ENCODE data around the gene COPB2. TPM values are rescaled to one million over a fixed set of nuclear protein-coding genes. Genes with fewer than 3 reads are reported as not detected.
"Not testable (repeated sequence)": the region's sequence is repeated elsewhere in the genome, so short reads cannot be mapped to it uniquely, and the experiment has no call there.

COPB2 gene
- 84.0 TPM for total RNA-seq

- DNase-seq (ENCODE audit: low spot score in 2 of 2) (peak; percentile 73 to 92), FAIRE-seq (peak; percentile 64)
Observed at GRCh38 chr3:139389552-139390368, at the start of gene COPB2. Gene COPB2, minus strand, starts transcription at chr3:139389647. Its CDS starts 97 bp downstream, at chr3:139389550.

- DNase-seq (ENCODE audit: low spot score in 2 of 2): no peak
- no peak for FAIRE-seq
Observed at GRCh38 chr3:139434764-139435307, 45.4 kb upstream of the COPB2 start.

DNA sequence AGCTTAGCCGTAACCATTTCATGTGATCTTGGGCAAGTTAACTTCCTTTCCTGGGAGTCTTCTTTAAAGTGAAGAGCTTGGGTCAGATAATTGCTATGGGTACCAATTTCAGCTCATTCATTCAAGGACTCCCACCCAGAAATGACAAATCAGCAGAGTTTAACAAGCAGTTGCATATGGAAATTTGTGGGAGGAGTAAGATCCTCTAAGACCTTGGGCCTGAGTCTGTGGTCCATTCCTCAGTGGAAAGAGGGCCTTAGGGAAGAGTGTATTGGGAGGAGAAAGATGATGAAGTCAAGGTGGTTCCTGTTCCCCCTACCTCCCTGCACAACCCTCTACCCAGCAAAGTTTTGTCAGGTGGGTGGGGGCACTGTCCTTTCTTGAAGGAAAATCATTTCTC, 44.8 kb upstream of the COPB2 start:
- DNase-seq (ENCODE audit: low spot score in 2 of 2): no peak
- FAIRE-seq: no peak

DNA sequence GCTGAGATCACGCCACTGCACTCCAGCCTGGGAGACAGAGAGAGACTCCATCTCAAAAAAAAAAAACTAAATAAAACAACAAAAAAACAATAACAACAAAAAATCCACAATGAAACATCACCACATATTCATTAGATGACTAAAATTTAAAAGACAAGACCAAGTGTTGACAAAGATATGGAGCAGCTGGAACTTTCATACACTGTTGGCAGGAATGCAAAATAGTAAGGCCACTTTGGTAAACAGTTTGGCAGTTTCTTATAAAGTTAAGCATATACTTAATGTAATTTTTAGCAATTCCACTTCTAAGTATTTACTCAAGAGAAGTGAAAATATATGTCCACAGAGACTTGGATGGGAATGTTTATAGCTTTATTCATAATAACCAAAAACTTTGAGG, 43.6 kb upstream of the COPB2 start:
- DNase-seq (ENCODE audit: low spot score in 2 of 2) (no peak), FAIRE-seq (no peak)

DNA sequence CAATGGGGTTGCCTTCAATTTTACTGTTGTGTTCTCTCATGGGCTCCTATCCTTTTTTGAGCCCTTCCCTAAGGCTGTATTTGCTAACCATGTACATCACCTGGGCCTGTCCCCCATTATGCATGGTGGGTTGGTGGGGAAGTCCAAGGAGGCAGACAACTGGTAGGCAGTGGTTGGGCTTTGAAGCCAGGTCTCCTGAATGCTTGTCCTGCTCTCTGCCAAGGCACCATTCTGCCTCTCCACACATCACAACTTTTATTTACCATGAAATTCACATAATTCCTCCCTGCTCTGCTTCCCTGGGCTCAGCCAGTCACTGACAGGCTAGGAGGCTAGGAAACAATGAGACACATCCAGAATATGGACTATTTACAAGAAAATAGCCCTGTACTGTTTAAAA, 41.0 kb upstream of the COPB2 start:
- DNase-seq (ENCODE audit: low spot score in 2 of 2) (no peak), FAIRE-seq (no peak)

DNA sequence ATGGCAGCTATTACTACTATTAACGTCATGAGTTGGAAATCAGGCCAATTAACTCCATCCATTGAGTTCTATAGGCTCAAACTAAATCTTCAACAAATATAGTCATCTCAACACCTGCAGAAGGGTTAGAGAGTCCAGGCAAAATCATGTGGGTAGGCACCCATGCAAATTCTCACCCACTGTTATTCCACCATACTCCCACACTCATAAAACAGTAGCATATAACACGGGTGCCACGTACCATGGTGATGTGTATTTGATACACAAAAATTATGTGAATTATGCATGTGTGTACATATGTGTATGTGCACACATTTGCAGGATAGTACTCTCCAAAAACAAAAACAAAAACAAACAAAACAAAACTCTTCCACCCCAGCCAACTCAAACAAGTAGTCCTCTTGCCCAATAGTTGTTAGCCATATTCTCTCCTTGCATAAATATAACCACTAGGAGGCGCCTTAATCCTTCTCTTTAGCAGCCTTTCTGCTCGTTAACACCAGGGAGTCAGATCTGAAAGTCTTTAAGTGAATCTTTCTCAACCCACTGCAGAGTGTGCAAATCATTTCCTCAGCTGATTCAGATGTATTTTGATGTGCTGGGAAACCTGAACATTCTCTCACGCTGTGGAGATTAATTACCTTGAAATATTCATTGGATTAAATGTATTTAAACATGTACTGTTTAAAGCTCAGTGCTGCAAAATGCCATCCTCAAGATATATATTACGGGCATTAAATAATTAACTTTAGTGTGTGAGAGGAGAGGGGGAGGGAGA, 38.0 kb upstream of the COPB2 start:
- FAIRE-seq (peak; percentile 87), DNase-seq (ENCODE audit: low spot score in 2 of 2) (peak; percentile 46 to 66)

DNA sequence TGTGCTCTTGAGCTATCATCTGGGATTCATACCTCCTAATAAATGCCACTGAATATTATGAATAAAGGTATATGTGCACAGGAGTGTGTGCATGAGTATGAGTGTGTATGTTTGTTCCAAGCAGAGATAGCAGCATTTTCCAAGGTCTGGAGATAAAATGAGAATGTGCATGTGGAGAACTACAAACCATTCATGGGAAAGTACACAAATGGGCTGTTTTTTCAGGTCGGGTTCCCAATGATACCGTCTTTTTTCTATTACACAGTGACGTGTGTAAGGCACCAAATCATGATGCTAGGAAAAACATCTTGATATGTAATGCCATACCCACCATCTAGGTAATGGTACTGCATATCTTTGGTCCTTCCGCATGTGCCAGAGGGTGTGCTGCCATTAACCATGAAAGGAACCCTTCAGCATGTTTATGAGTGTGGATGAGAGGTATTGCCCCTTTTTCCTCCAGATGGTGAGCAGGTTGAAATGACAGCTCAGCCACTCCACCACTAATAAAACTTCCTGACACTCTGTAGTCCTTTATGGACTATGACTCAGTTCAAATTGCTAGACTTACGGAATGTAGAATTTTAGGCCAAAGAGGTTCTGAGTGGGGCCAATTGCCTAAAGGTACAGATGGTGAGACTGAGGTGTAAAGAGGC, 36.4 kb upstream of the COPB2 start:
- no peak for DNase-seq (ENCODE audit: low spot score in 2 of 2)
- no peak for FAIRE-seq

- no peak for DNase-seq (ENCODE audit: low spot score in 2 of 2)
- no peak for FAIRE-seq
Observed at GRCh38 chr3:139423232-139423631, 33.8 kb upstream of the COPB2 start.

GRCh38 chr3:139421460-139421859, 32.0 kb upstream of the COPB2 start:
- no peak for FAIRE-seq
- no peak for DNase-seq (ENCODE audit: low spot score in 2 of 2)

DNA sequence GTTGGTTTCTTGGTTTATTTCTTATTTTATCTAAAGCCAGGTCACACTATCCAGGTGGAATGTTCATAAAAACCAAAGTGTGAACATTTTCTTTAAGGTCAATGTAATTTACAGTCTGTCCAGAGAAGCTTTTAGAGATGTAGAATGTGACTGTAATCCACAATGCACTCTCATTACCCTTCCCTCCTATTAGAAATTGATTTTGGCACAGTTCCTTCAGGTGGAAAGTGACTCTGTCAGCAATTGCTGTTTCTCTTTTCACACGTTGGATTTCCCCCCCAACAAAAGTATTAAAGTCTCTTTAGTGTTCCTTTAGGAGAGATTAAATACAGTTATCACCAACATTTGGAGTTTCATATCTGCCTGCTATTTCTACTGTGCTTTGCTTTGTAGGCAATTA, 31.6 kb upstream of the COPB2 start:
- FAIRE-seq (no peak), DNase-seq (ENCODE audit: low spot score in 2 of 2) (no peak)

- no peak for FAIRE-seq
- DNase-seq (ENCODE audit: low spot score in 2 of 2): no peak
Observed at GRCh38 chr3:139418144-139418543, 28.7 kb upstream of the COPB2 start.

DNA sequence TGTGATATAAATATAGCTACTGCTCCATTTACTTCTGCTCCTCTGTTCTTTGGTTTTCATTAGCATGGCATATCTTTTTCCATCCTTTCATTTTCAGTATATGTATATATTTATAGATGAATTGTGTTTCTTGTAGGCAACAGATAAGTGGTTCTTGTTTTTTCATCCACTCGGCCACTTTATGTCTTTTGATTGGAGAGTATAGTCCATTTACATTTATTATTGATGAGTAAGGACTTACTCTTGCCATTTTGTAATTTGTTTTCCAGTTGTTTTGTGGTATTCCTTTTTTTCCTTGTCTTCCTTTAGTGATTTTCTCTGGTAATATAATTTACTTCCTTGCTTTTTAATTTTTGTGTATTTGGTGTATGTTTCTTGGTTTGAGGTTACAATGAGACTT, 26.8 kb upstream of the COPB2 start:
- DNase-seq (ENCODE audit: low spot score in 2 of 2) (no peak), FAIRE-seq (no peak)

DNA sequence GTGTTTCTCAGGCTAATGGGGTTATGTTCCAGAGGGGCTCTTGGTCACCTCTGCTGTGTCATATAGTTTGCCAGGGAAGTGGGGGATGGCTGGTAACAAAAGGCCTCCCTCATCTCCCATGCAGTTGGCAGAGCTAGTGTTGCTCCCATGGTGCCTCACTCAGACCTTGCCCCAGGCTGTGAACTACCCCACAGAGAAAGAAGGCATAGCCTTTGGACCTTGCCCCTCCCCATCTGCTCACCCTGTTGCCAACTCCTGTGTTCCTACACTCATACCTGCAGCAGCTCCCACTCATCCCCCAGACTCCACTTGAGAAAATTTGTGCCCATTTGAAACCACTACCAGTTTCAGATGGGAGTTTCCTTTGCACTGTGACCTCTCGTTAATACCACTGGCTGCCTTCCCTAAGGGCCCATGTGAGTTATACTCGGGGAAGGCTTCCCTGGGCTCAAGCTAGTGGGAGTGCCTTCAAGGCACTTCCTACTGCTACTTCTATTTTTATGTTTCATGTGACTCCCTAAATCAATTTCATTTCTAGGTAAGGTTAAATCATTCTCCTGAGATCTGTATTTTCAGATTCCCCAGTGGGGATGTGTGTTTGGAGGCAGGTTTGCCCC, 25.3 kb upstream of the COPB2 start:
- FAIRE-seq (no peak), DNase-seq (ENCODE audit: low spot score in 2 of 2) (no peak)

DNA sequence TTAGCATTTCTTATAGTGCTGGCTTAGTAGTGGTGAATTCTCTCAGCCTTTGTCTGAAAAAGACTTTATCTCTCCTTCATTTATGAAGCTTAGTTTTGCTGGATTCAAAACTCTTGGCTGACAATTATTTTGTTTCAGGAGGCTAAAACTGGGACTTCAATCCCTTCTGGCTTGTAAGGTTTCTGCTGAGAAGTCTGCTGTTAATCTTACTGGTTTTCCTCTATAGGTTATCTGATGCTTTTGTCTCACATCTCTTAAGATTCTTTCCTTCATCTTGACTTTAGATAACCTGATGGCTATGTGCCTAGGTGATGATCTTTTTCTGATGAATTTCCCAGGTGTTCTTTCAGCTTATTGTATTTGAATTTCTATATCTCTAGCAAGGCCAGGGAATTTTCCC, 23.4 kb upstream of the COPB2 start:
- not testable (repeated sequence) for DNase-seq (ENCODE audit: low spot score in 2 of 2); FAIRE-seq

DNA sequence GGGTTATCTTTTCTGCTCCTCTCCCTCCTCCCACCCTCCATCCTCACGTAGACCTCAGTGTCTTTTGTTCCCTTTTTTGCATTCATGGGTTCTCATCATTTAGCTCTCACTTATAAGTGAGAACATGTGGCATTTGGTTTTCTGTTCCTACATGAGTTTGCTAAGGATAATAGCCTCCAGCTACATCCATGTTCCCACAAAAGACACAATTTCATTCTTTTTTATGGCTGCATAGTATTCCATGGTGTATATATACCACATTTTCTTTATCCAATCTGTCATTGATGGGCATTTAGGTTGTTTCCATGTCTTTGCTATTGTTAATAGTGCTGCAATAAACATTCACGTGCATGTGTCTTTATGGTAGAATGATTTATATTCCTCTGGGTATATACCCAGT, 11.7 kb upstream of the COPB2 start:
- FAIRE-seq; DNase-seq (ENCODE audit: low spot score in 2 of 2): not testable (repeated sequence)

- no peak for FAIRE-seq
- DNase-seq (ENCODE audit: low spot score in 2 of 2): no peak
Observed at GRCh38 chr3:139396707-139397106, 7.3 kb upstream of the COPB2 start.

DNA sequence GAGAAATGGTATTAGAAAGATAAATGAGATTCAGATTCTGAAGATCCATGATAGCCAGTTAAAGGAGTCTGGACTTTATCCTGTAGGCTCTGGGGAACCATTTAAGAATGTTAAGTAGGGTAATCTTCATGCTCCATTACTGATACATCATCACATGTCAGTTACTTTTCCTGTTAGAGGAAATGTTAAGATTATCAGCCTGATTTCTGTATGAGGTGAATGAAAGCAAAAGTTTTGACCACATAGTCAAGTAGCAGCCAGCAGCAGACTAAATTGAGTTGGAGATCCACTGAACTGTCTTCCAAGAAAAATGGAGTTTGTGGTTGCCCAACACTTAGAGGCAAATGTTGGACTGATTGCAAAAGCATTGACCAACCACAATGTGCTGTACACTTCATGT, 4.7 kb upstream of the COPB2 start:
- FAIRE-seq: no peak
- no peak for DNase-seq (ENCODE audit: low spot score in 2 of 2)

- FAIRE-seq: no peak
- no peak for DNase-seq (ENCODE audit: low spot score in 2 of 2)
Observed at GRCh38 chr3:139388821-139389551, 461 bp downstream of the COPB2 start.

GRCh38 chr3:139388077-139388476, 1.4 kb downstream of the COPB2 start:
- no peak for DNase-seq (ENCODE audit: low spot score in 2 of 2)
- FAIRE-seq: no peak

- FAIRE-seq; DNase-seq (ENCODE audit: low spot score in 2 of 2): not testable (repeated sequence)
Observed at GRCh38 chr3:139382291-139382690, 7.2 kb downstream of the COPB2 start.

All from frontal cortex (tissue), 4 donors.